SIG-M5 treated with dmso at 0.1 percent for 504 hours (cell line): ENCODE data around the gene KCP.
A peak's percentile ranks its signal among the peaks of the same experiment; 100 is the strongest.
"Not testable (repeated sequence)": the region's sequence is repeated elsewhere in the genome, so short reads cannot be mapped to it uniquely, and the experiment has no call there.

ENCODE experiments used
- DNase-seq: peaks from one replicate; lab custom pipeline; 2025; ENCODE audit not compliant: unreplicated experiment; lab: John Stamatoyannopoulos, UW

The KCP gene

DNA sequence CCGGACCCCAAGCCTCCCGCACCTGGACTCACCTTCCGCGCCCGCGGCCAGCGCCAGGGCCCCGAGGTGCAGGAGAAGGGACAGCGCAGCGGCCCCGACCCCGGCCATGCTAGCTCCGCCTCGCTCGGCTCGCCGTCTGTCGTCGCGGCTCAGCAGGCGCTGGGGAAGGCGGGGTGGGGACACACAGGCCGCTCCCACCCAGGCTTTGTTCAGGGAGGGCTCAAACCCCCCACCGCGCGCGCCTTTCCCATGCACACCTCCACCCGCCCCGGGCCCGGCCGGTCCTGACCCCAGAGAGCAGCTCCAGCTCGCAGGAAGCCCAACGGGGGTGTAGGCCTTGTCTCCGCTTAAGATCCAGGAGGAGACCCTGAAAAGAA, at the start of gene KCP:
Gene KCP (minus strand): TSS at position 141 of the 377 bp plus-strand sequence. CDS start 33 bp downstream, at position 108.
- no peak for DNase-seq

DNA sequence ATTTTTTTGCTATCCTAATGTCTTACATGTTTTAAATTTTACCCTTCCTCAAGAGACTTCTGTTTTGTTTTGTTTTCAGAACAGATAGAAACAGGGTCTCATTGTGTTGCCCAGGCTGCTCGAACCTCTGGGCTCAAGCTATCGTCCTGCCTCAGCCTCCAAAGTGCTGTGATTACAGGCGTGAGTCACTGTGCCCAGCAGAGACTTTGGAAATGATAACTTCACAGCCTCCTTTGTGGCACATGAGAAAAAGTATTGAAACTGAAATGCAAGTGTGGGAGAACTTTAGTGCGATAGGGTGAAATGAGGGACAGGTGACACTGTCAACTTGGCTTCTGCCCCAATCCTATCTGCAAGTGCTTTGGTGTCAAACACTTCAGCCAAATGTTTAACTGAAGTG, 48.8 kb upstream of the KCP start:
- DNase-seq = no peak

DNA sequence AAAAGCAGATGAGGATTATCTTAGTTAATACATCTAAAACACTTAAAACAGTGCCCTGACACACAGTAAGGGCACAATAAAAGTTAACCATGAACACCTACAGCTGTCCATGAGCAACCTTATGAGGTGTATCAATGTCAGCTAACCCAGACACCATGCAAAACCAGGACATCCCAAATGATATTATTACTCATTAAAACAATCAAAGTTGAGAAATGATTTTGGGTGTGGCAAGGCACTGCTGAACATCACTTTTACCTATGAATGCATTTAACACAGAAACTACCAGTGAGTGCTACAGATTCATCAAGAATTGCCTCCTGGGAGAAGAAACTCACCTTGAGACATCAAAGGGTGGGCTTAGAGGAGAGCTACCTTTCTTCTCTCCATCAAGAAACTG, 45.5 kb upstream of the KCP start:
- DNase-seq = no peak

DNA sequence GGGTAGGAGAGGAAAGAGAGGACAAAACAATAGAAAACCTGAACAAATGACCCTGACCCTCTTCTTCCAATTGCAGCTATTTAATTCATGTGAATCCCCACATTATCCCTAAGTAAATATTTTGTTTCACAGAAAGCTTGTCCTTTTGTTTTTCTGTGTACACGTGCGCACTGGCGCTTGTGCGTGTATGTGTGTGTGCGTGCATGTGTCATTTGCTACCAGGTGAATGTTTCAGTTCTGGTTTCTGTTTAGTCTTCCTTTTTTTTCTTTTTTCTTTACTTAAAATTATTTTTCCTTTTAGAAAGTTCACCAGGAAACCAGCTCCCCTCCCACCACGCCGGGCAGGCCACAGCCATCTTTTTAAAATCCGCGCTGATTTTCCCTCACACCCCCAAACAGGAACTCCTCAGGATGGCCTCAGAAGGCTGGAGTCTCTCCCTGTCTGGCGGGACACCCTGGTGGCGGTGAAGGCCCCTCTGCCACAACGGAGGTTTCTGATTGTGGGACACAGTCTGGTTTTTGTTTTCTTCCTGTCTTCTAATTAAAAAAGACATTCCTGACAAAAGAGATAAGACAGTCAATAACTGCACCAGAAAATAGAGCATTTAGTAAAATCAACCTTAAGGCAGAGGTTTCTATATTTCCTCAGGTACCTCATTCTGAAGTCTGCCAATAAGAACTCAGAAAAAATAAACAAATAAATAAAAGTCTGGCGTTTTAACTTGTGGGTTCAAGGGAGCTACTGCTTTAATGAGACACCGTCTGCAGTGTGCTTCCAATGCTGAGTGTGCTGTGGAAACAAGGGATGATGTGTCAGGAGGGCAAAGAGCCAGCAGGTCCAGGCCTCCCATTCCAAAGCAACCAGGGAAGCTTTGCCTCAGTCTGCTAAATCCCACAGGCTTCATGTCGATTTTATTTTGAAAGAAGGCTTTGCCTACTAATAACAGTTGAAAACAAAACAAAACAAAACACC, 44.6 kb upstream of the KCP start:
- no peak for DNase-seq

DNA sequence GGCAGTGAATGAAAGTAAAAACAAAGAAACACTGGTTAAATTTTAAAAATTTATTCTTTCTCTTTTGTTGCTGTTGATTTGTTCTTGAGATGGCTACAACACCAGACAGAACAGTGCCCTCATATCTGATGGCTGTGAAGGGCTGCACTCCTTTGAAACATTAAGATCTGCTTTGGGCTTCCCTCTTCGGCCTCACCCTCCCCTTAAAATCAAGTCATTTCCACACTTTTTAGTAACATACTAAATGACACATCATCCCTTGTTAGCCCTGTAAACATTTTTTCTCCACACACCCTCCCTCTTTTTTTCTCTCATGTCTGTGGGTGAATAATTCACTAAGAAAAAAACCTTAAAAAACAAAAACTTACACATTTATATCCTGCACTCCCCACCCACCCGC, 43.6 kb upstream of the KCP start:
- no peak for DNase-seq

DNA sequence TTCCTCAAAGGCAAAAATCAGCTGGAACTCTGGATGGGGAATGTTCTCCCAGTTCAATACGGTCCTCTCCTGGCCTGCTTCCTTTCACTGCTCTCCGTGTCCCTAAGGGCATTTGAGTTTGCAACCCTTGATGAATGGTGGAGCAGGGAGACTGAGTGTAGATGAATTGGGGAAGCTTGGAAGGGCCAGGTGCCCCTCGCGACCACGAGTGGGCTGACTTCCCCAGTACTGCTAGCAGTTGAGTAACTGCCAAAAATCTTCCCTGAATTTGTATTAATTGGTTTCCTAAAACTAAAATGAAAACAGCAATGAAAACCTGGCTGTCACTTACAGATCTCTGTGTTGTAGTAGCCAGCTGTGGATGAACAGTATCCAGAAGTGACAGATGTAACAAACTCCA, 40.8 kb upstream of the KCP start:
- no peak for DNase-seq

DNA sequence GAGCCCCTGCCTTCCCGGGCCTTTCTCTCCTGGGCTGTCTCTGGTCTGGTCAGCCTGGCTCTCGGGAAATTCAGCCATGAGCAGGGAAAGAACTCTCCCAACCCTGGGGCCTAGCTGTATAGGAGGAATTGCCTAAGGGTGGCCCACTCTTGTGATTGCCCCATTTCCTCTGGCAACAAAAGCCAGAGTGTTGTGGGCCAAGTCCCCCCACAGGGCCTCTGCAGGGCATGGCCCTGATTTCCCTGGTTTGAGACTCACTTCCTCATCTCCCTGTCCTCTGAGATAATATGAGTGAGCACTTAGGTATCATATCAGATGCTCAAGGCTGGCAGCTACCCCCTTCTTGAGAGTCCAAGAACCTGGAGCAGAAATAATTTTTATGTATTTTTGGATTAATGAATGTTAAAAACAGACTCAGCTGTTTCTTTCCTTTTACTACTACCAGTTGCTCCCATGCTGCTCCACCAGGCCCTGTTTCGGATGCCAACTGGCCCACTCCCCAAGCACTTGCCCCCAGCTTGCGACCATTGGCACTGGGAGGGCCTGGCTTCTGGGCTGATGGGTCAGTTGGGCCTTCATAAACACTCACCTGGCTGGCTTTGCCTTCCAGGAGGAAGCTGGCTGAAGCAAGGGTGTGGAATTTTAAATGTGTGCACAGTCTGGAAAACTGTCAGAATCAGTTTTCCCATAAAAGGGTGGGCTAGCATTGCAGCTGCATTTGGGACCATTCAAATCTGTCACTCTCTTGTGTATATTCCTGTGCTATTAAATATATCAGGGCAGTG, 38.7 kb upstream of the KCP start:
- peak; percentile 88 for DNase-seq

DNA sequence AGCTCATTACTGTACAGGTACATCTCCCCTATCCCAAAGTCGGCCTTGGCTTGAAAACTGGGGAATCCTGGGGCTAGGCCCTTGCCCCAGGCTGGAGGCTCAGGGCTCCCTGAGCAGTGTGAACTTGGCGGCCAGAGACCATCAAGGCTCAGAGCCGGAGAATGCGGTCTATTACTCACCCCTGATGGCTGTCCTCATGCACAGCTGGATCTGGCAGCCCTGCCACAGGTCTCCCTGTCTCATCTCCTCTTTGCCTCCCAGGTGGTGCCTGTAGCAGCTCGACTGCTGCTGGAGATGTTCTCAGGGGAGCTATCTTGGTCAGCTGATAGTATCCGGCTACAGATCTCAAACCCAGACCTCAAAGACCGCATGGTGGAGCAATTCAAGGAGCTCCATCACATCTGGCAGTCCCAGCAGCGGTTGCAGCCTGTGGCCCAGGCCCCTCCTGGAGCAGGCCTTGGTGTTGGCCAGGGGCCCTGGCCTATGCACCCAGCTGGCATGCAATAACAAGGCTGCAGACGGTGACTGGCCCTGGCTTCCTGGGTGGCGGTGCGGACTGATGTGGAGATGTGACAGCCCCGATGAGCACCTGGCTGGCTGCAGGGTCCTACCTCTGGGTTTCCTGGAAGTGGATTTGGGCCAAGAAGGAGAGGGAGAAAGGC, 37.9 kb upstream of the KCP start:
- DNase-seq = peak; percentile 80

DNA sequence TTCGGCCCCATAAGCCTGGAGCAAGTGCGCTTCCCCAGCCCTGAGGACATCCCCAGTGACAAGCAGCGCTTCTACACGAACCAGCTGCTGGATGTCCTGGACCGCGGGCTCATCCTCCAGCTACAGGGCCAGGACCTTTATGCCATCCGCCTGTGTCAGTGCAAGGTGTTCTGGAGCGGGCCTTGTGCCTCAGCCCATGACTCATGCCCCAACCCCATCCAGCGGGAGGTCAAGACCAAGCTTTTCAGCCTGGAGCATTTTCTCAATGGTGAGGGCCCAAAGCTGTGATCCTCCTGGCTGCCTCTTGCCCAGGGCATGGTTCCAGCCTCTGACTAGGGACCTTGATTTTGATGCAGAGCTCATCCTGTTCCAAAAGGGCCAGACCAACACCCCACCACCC, 37.3 kb upstream of the KCP start:
- DNase-seq = no peak

DNA sequence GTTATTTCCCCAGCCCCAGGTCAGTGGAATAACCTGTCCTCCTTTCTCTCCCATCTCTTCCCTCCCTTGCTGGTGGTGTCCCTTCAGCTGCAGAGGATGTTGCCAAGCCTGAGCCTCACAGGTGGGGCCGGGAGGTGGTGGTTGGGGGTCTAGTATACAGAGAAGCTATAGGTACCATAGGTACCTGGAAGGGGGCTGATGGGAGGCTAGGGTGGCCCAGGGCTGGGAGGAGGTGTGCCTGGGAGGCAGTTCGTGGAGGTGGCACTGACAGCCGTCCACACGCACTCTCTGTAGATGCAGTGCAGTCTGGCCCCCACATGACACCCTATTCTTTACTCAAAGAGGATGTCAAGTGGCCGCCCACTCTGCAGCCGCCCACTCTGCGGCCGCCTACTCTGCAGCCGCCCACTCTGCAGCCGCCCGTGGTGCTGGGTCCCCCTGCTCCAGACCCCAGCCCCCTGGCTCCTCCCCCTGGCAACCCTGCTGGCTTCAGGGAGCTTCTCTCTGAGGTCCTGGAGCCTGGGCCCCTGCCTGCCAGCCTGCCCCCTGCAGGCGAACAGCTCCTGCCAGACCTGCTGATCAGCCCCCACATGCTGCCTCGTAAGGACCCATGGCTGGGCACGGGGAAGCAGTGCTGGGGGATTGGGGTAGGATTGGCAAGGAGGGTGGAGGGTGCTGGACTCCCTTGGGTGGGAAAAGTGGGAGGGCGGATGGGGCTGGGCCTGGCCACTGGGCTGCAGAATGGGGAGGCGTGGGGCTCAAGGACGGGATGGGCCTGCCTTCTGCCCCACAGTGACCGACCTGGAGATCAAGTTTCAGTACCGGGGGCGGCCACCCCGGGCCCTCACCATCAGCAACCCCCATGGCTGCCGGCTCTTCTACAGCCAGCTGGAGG, 36.7 kb upstream of the KCP start:
- no peak for DNase-seq

DNA sequence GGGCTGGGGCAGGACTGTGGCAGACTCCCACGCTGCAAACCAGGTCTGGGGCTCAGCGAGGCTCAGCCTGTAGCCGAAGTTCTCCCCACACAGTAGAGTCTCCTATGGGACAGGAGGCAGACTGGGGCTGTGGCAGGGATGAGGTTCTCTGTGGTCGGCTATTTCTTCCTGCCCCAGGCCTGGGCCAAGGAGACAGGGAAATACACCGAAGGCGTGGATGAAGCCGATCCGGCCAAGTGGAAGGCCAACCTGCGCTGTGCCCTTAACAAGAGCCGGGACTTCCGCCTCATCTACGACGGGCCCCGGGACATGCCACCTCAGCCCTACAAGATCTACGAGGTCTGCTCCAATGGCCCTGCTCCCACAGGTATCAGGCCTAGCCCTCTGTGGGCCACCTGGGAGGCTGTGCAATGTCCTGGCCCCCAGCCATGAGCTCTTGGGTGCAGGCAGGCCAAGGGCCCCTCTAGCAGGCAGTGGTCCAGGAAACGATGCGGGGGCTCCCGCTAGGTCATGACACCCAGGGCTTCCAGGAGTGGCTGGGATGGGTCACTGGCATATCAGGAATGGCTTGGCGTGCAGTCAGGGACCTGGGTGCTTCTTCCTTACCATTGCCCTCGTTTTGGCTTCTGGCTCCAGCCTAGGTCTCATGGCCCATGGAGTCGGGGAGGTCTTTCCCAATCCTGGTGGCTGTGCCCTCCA, 35.3 kb upstream of the KCP start:
- no peak for DNase-seq

DNA sequence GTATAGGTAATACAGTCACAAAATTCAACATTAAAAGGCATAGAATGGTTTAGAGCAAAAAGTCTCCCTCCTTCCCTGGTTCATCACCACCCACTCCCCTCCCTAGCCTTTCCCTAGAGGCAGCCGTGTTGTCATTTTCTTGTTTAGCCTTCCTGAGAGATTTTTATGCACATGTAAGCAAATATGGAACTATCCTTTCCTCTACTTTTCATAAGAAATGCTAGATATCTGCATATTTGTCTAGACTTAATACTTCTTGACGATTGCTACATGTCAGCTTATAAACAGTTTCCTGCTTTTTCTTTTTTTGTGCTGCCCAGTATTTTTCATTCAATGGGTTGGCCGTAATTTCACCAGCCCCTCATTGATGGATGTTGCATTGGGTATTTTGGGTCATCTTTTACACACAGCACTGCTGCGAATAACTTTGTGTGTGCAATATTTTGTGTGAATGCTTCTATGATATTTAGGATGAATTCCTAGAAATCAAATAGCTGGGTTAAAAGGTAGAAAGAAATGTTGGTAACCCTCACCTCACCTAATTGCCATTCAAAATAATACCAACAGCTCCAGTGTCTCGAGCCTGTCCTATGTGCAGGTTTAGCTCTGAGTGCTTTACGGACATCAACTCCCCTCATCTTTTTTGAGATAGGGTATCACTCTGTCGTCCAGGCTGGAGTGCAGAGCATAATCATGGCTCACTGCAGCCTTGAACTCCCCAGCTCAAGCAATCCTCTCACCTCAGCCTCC, 34.2 kb upstream of the KCP start:
- DNase-seq = no peak

DNA sequence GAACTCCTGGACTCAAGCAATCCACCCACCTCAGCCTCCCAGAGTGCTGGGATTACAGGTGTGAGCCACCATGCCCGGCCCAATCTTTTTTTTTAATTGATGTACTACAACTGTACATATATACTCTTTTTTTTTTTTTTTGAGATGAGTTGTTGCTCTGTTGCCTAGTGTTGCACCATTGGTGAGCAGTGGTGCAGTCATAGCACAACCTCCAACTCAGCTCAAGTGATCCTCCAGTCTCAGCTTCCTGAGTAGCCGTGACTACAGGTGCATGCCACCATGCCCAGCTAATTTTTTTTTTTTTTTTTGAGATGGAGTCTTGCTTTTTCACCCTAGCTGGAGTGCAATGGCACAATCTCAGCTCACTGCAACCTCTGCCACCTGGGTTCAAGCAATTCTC, 32.7 kb upstream of the KCP start:
- DNase-seq = not testable (repeated sequence)

DNA sequence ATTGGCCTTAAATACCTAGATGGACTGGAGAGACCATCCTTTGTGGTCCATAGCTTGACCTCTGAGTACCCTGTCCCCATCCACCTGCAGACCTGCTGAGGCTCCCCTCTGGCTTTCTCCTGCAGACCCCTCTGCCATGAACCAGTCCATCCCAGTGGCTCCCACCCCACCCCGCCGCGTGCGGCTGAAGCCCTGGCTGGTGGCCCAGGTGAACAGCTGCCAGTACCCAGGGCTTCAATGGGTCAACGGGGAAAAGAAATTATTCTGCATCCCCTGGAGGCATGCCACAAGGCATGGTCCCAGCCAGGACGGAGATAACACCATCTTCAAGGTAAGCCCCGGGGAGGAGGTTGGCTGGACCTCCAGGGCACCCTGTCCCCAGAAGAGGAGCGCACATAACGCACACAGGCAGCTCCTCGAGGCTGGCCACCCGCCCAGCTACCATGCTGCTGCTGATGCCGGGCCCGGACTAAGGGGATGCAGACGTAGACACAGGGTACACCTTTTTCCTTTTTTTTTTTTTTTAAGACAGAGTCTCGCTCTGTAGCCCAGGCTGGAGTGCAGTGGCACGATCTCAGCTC, 31.5 kb upstream of the KCP start:
- DNase-seq = no peak

DNA sequence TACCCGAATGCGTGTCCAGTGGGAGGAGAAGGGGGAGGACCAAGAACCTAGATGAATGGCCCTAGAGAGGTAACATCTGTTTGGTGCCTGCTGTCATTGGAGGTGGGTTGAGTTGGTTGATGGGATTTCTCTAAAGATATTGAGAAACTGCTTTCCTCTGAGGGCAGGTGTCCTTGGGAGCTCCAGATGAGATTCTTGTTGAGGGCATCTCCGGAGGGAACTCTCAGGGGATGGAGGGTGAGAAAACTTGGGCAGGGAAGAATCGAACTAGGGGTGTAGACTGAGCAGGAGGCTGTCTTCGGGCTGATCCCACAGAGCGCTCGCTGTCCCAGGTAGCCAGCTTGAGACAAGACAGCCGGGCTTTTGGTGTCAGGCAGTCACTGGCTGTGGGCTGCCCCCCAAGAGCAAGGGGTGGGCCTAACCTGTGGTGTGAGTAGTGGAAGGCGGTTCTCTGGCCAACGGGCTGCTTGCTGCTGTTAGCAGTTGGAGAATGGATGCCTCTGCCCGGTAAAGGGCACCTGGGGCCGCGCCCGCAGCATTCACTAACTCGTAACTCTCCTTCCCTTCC, 30.9 kb upstream of the KCP start:
- DNase-seq = no peak

DNA sequence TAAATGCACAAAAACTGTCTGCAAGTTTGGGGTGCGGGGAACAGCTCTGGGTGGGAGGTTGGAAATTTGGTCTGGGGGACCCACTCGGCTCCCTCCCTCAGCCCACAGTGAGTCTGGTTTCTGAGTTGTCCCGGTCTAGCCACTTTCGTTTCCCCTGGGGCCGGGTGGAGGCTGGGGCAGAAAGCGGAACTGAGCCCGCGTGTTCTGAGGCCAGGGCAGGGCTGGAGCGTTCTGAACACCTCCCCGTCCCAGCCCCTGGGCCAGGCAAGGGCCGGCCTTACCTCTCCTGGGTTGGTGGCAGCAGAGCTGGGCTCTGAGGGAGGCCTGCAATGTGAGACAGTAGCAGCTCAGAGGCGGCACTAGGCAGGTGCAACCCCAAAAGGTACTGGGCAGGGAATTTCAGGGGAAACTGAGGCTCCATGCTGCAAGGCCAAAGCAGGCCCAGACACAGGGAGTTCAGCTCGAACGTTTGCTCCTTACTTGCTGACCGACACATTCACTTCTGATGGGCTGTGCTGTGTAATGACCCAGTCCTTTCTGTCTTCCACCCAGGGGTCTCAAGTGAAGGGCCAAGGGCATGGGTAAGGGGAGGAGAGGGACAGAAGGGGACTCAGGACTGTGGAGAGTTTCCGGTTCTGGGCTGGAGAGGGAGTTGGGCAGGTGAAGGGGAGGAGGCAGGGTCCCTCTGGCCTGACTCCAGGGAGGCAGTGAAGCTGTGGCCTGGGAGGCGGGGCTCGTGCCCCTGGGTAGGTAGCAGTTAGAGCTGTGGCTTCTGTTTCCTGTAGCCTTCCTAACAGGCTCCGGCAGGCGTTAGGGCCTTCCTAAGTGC, 30.2 kb upstream of the KCP start:
- DNase-seq = peak; percentile 82

DNA sequence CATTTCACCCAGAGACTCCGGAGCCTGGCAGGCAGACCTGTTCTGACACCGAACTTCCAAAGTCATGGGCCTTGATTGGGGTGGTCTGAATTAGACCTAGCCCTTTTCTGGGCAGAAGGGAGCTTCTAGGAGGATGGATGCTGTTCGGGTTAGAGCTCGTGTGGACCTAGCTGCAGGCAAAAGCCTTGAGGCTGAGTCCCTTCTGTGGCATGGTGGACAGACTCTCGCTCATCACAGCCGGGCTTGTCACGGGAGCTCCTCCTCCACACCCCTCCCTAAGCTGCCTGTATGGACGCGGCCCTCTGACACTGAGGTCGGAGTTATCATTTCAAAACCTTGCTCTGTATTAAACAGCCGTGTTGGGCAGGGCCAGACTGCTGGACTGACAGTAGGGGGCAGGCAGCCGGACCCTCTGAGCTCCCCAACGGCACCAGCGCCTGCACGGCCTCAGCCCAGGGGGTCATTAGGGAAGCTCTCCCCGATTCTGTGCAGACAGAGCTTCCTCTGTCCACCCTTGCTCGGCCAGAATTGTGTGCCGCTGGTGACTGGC, 29.4 kb upstream of the KCP start:
- no peak for DNase-seq
